Skeletal muscle tissue (tissue), 4 donors: ENCODE results near the gene POU3F3. TPM values are rescaled to one million over a fixed set of nuclear protein-coding genes. Genes with fewer than 3 reads are reported as not detected.

ENCODE experiments used
- H3K27ac ChIP-seq: one replicate; pipeline ENCODE4 v1.7.0; 2013; ENCODE audit warnings: mild to moderate bottlenecking, low read depth, low read length, inconsistent platforms
- H3K27me3 ChIP-seq, 3 donors: one replicate each; pipeline ENCODE4 v1.7.0; 2013; ENCODE audit warnings: low read length in 3 of 3; ENCODE audit not compliant: control insufficient read depth in 3 of 3, insufficient read depth in 3 of 3
- H3K36me3 ChIP-seq, 3 donors: one replicate each; pipeline ENCODE4 v1.7.0; 2013; ENCODE audit warnings: low read length in 3 of 3; ENCODE audit not compliant: control insufficient read depth in 3 of 3, insufficient read depth in 3 of 3
- H3K4me1 ChIP-seq, 3 donors: one replicate each; pipeline ENCODE4 v1.7.0; 2013; ENCODE audit warnings: low read length in 3 of 3, mild to moderate bottlenecking in 3 of 3; ENCODE audit not compliant: control insufficient read depth in 3 of 3, insufficient read depth in 3 of 3
- H3K4me3 ChIP-seq, 3 donors: one replicate each; pipeline ENCODE4 v1.7.0; 2013; ENCODE audit warnings: low read length in 3 of 3
- H3K9ac ChIP-seq, 3 donors: one replicate each; pipeline ENCODE4 v1.7.0; 2013; ENCODE audit warnings: low read length in 3 of 3, mild to moderate bottlenecking in 3 of 3, moderate library complexity in 2 of 3, low read depth in 1 of 3
- H3K9me3 ChIP-seq, 3 donors: one replicate each; pipeline ENCODE4 v1.7.0; 2013; ENCODE audit warnings: low read length in 3 of 3; ENCODE audit not compliant: control insufficient read depth in 3 of 3
- total RNA-seq: library from RNA; depleted of rRNA; stranded (reverse); fragments of >200 nt; gene quantifications from one replicate; pipeline ENCODE4 v1.2.3, GENCODE V29; 2014
- donor health status: Osteomylitis.

Gene POU3F3
- total RNA-seq, 1 donor from 2014 or later, result 0.52 TPM

DNA sequence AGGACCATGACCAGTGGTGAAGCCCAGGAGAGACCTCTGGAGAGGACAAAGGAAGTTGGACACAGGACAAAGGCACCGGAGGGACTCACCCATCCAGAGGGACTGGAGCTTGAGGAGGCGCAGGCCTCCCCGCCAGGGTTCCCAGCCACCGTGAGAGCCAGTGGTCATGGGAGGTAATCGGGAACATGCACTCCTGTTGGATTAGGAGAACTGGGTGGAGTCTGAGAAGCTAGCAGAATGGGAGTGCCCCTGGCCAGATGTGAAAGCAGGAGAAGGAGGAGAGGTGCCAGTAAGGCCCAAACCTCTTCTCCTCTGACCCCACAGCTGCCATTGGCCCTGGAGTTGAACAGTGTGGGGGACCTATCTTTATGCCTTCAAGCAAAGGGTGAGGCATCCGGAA is 20.3 kb downstream of the POU3F3 start:
- no peak overlapping the region for H3K4me3 ChIP-seq
- H3K9me3 ChIP-seq, result no peaks in the 10 kb centered on the region
- H3K9ac ChIP-seq, result no peak overlapping the region
- peaks cover 55 to 59% (median 58%) of the 10 kb centered on the region in 3 donors for H3K27me3 ChIP-seq
- H3K27ac ChIP-seq, result no peak overlapping the region
- H3K4me1 ChIP-seq, result peaks cover 6 to 12% (median 7%) of the 10 kb centered on the region in 3 donors
- no peaks in the 10 kb centered on the region for H3K36me3 ChIP-seq

DNA sequence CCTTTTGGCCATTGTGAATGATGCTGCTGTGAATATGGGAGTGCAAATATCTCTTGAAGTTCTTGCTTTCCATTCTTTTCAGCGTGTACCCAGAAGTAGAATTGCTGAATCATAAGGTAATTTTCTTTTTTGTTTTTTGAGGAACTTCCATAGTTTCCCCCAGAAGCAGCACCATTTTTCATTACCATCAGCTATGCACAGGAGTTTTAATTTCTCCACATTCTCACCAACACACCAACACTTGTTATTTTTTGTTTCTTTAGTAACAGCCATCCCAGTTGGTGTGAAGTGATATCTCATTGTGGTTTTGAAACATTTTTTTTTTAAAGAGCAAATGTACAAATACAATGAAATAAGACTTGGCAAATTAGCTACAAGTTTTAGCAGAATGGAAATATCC is 21.3 kb downstream of the POU3F3 start:
- H3K4me1 ChIP-seq, result peaks cover 6 to 12% (median 7%) of the 10 kb centered on the region in 3 donors
- H3K27me3 ChIP-seq, result peaks cover 53 to 55% (median 54%) of the 10 kb centered on the region in 3 donors

DNA sequence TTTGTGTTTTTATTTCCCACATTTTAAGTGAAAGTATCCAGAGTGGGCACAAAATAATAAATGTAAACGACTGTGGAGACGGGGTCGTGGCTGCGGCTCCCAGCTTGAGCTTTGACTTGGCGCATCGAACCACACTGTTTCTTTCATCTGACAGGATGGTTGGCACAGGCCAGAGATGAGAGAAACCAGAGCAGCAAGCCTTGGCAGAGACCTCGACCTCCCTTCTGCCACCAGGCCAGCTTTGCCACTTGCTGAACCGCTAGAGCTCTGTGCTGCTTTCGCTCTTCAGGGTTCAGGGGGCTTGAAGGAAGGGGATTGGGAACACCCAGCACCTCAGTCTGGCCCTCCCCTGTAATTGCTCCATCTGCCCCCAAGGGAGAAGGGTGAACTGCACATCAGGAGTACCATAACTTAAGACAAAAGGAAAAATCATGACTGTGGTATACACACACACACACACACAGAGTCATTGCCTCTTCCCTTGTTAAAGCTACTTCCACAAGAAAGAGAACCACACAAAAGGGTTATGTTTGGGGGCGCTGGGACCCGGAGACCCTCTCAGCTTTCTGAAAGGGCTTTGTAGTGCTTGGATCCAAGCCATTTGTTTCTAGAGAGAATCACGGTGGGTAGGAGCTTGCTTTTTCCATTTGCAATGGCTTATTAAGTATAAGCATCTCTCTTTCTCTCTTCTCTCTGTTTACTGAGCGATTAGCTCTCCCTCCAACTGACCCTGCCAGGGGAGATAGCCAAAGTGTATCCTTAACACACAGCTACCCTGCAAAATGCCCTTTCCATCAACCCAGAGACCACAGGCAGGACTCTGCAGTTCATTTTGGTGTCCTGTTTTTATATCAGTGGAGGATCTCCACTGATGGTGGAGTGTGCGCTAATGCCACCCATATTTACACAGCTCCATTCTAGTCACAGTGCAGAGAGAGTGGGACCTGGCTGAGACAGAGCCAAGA is 23.0 kb downstream of the POU3F3 start:
- H3K4me3 ChIP-seq, result no peak overlapping the region
- no peak overlapping the region for H3K9ac ChIP-seq
- H3K36me3 ChIP-seq, result no peaks in the 10 kb centered on the region
- H3K27ac ChIP-seq, result no peak overlapping the region
- H3K27me3 ChIP-seq, result peaks cover 42 to 45% (median 45%) of the 10 kb centered on the region in 3 donors
- H3K4me1 ChIP-seq, result peaks cover 6 to 9% (median 7%) of the 10 kb centered on the region in 3 donors
- H3K9me3 ChIP-seq, result no peaks in the 10 kb centered on the region

More for the DNA sequence above, 21.3 kb downstream of the POU3F3 start:
- Histone ChIP-seq H3K4me3 (no peak overlapping the region), H3K36me3 (no peaks in the 10 kb centered on the region), H3K27ac (no peak overlapping the region), H3K9me3 (no peaks in the 10 kb centered on the region), H3K9ac (no peak overlapping the region)

GRCh38 chr2:104878863-104879512 is 25.1 kb downstream of the POU3F3 start:
- no peak overlapping the region for H3K4me3 ChIP-seq
- H3K27me3 ChIP-seq, result peaks cover 35 to 39% (median 36%) of the 10 kb centered on the region in 3 donors

GRCh38 chr2:104880076-104880475 is 26.2 kb downstream of the POU3F3 start:
- Histone ChIP-seq H3K9me3 (no peaks in the 10 kb centered on the region), H3K4me3 (no peak overlapping the region), H3K4me1 (no peaks in the 10 kb centered on the region), H3K27me3 (peaks cover 35 to 42% (median 37%) of the 10 kb centered on the region in 3 donors), H3K27ac (no peak overlapping the region), H3K36me3 (no peaks in the 10 kb centered on the region), H3K9ac (no peak overlapping the region)

More at GRCh38 chr2:104878863-104879512, 25.1 kb downstream of the POU3F3 start:
- Histone ChIP-seq H3K9ac (no peak overlapping the region), H3K27ac (no peak overlapping the region), H3K4me1 (no peaks in the 10 kb centered on the region), H3K36me3 (no peaks in the 10 kb centered on the region), H3K9me3 (no peaks in the 10 kb centered on the region)

GRCh38 chr2:104883357-104883756 is 29.4 kb downstream of the POU3F3 start:
- Histone ChIP-seq H3K4me3 (no peak overlapping the region), H3K36me3 (no peaks in the 10 kb centered on the region), H3K9ac (no peak overlapping the region), H3K4me1 (no peaks in the 10 kb centered on the region), H3K9me3 (no peaks in the 10 kb centered on the region), H3K27ac (no peak overlapping the region), H3K27me3 (peaks cover 34 to 40% (median 37%) of the 10 kb centered on the region in 3 donors)

GRCh38 chr2:104885119-104885782 is 31.3 kb downstream of the POU3F3 start:
- no peak overlapping the region for H3K27ac ChIP-seq
- no peak overlapping the region for H3K4me3 ChIP-seq
- no peaks in the 10 kb centered on the region for H3K9me3 ChIP-seq
- no peak overlapping the region for H3K9ac ChIP-seq
- no peaks in the 10 kb centered on the region for H3K36me3 ChIP-seq
- peaks cover 18 to 27% (median 25%) of the 10 kb centered on the region in 3 donors for H3K27me3 ChIP-seq
- H3K4me1 ChIP-seq, result no peaks in the 10 kb centered on the region

DNA sequence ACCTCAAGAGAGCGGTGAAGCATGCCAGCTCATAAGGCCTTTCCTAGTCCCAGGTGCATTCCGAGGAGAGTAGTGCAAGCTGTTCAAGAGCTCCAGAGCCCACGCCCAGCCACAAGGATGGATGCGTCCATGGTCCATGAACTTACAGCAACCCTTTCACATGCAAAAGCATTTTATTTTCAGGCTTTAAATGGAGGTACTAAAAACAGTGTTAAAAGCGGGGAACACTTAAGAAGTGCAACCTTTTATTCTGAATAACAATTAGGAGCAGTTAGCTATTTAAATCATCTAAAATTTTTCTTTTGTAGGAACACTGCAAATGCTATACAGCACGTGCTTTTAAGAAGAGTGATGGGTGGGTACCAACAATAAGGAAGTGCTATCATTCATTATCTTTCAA is 33.8 kb downstream of the POU3F3 start:
- Histone ChIP-seq H3K4me1 (no peaks in the 10 kb centered on the region), H3K27ac (no peak overlapping the region), H3K9ac (no peak overlapping the region), H3K36me3 (no peaks in the 10 kb centered on the region), H3K4me3 (no peak overlapping the region), H3K9me3 (no peaks in the 10 kb centered on the region), H3K27me3 (peaks cover 15 to 22% (median 20%) of the 10 kb centered on the region in 3 donors)

GRCh38 chr2:104888489-104889258 is 34.8 kb downstream of the POU3F3 start:
- Histone ChIP-seq H3K9me3 (no peaks in the 10 kb centered on the region), H3K4me3 (no peak overlapping the region), H3K36me3 (no peaks in the 10 kb centered on the region), H3K27me3 (peaks cover 6 to 15% (median 13%) of the 10 kb centered on the region in 3 donors), H3K9ac (no peak overlapping the region), H3K27ac (no peak overlapping the region), H3K4me1 (no peaks in the 10 kb centered on the region)
